GM19351 (cell line): Measurements from ENCODE around the gene MS4A8.

ENCODE experiments used
- ATAC-seq: cut with Tn5 transposase; IDR thresholded peaks from one replicate; pipeline ENCODE4 v1.9.1; 2021; ENCODE audit warnings: mild to moderate bottlenecking, moderate library complexity; ENCODE audit not compliant: unreplicated experiment

MS4A8 gene

DNA sequence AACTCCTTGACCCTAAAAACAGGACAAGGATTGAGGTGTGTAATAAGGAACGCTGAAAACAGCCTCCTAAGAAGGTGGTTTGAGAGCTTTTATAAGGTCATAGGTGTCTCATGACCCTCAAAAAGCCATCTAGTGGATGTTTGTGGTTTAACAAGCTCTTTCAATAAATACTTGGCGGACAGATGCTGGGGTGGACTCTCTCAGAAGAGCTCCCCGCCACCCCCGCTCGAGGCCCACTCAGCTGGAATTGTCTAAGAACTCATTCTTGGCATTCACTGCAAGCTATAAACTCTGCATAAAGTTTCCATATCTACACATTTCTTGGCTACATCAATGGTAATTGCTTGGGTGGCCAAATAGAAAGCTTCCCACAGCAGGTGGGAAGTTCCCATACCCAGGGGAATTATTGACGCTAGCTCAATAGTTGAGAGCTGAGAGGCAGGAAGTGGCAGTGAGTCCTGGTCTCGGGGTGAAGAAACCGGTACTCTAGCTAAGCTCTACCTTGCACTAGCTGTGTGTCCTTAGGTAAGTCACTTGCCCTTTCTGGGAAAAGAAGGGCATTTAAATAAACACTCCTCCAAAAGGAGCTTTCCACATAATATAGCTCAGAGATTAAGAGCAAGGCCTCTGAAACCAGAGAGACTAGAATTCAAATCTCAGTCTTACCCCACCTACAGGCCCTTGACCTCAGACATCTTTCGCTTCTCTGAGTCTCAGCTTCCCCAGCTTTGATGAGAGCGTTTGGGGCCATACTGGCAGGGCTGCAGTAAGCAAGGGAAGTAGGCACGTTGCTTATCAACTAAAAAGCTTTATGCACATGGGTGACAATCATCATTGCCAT lies 63.7 kb downstream of the MS4A8 start:
- peak; percentile 45 for ATAC-seq

GRCh38 chr11:60763692-60764369 lies 64.4 kb downstream of the MS4A8 start:
- ATAC-seq, result no peak

GRCh38 chr11:60764879-60765278 lies 65.5 kb downstream of the MS4A8 start:
- peak; percentile 59 for ATAC-seq

GRCh38 chr11:60765355-60765754 lies 65.9 kb downstream of the MS4A8 start:
- ATAC-seq, result peak; percentile 22
